Hindlimb muscle (tissue), 1 donor: ENCODE data around the gene FBLIM1. TPM values are rescaled to one million over a fixed set of nuclear protein-coding genes. Genes with fewer than 3 reads are reported as not detected.

Experiments used
- DNase-seq: peaks from one replicate; pipeline ENCODE4 v3.0.0-alpha.2; 2013
- polyA plus RNA-seq: library from polyadenylated mRNA; unstranded; fragments of 120-200 nt; gene quantifications from one replicate; pipeline ENCODE4 v1.2.1, GENCODE V29; 2013; ENCODE audit not compliant: insufficient read length

The FBLIM1 gene
- polyA plus RNA-seq, 1 donor = 30.5 TPM

DNA sequence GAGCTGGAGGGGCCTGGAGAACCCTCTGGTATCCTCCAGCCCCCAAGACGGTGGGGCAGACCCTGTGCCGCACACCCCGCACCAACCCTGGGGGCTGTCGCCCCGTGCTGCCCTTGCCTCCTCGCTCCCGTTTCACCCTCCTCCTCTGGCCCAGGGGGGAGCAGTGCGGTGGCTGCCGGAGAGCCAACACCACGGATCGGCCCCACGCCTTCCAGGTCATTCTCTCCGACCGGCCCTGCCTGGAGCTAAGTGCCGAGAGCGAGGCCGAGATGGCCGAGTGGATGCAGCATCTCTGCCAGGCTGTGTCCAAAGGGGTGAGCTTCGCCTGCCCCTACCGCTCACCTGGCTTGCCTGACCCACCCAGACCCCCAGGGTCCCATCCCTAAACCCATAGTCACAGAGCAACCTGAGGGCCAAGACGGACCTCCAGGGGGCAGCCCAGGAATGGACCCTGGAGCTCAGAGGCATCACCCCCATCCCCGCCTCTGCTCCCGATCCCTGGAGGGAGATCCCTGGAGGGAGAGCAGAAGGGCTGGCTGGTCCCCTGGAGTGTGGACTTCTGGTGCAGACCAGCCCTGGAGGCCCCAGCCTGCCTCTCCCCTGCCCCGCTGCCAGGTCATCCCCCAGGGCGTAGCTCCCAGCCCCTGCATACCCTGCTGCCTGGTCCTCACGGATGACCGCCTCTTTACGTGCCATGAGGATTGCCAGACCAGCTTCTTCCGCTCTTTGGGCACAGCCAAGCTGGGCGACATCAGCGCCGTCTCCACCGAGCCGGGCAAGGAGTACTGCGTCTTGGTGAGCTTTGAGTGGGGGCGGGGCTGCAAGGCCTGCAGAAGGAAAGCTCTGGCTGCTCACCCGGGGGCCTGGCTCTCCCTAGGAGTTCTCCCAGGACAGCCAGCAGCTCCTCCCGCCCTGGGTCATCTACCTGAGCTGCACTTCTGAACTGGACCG lies 26.6 kb upstream of the FBLIM1 start:
- no peak for DNase-seq

DNA sequence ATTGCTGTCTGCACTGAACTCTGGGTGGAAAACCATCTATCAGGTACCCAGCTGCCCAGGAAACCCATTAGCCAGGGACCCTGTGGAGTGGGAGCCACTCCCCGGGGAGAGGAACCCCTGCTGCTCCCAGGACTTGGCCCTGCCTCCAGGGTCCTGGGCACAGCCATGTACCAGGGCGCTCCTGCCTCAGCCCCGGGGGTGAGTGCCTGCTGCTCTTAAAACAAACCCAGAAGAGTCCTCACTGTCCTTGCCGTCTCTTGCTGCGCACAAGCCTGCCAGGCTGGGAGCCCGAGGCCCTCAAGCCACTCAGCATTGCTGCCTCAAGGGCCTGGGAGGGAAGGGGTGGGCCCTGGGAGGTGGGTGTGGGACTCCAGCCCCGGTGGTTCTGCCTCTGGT lies 25.9 kb upstream of the FBLIM1 start:
- DNase-seq = no peak

DNA sequence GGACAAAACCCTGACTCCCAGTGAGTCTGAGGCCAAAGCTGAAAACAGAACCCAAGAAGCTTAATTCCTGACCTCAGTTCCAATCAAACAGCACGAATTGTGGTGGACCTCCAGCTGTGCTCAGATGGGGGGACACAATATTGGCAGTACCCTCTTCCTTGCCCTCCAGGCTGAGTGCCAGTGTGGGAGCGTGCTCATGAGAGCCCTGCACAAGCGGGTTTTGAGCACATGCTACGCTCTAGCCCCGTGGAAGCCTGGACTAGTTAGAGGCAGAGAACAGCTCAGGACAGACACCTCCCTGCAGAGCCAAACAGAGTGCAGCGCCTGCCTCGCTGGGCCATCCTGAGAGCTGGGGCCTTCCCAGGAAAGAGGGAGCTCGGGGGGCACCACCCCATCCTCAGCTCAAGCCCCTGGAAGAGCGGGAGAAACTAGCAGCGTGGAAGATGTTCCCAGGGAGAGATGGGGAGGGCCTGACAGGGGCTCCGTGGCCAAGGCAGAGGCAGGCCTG lies 25.3 kb upstream of the FBLIM1 start:
- DNase-seq = no peak

DNA sequence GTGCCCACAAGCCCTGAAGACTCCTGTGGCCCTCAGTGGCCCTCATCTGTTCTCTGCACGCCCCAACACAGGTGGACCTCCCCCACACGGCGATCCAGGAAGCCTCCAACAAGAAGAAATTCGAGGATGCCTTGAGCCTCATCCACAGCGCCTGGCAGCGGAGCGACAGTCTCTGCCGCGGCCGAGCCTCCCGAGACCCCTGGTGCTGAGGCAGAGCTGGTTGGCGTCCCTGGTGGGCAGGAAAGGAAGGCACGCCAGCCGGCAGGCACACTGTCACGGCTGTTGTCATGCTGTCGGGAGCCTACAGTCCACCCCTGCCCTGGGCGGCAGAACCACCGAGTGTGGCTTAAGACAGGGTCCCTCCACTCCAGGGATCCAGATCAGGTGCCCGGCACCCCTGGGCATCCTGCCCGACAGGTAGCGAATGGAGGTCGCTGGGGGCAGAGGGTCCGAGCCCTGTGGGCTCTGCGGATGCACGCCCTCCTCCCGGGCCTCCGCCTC lies 24.8 kb upstream of the FBLIM1 start:
- DNase-seq = no peak

DNA sequence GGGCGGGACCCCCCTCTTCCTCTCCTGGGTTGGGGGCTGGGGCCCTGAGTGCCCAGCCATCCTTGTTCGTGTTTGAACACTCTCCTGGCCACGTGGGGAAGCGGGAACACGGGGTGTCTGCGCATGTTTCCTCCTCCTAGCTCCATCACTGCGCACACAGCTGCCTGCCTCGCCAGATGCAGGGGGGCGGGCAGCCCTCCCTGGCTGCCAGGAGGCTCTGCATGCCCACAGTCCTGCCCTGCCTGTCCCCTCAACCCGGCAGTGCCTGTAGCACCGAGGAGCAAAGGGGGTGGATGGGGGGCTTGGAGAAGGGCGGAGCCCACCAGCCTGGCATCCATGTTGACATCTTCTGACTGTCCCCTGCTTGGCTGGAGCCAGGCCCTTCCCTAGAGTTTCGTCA lies 24.3 kb upstream of the FBLIM1 start:
- DNase-seq = no peak

DNA sequence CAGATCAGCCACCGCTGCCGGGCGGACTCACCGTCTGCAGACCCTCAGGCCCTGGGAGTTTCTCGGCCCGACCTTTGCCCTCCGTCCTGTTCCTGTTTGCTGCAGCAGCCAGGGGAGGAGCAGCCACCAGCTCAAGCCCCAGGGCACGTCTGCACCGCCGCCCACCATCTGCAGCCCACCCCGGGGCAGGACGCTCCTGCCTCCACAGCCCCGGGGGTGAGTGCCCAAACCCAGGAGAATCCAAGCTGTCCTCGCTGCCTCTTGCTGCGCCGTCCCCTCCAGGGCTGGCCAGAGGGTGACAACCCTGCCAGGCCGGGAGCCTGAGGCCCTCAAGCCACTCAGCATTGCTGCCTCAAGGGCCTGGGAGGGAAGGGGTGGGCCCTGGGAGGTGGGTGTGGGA lies 23.7 kb upstream of the FBLIM1 start:
- no peak for DNase-seq

DNA sequence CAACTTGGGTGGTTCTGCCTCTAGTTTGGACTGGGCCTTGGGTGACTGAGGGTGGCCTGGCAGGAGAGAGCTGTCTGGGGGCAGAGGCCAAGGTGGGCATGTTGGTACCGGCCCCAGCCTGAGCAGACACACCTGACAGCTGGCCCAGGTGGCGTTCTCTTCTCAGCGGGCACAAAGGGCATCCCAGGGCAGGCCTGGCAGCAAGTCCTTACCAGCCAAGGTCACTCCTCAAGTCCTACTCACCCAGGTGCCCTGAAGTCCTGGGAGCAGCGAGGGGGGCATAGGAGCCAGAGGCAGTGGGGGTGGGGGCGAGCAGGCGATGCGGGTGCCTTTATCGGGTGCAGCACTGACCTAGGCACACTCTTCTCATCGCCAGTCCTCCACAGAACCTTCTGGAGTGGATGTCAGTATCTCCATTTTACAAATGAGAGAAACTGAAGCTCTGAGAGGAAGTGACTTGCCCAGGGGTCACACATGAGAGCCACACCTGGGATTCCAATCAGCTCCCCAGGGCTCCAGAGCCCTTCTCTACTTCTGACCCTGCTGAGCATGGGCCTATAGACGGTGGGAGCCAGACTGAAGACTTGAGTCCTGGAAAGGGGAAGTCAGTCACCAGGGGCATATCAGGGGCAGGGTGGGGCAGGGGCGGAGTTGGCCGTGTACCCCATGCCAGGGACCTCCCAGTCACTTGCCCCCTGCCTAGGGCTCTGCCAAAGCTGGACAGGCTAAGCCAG lies 23.1 kb upstream of the FBLIM1 start:
- no peak for DNase-seq

DNA sequence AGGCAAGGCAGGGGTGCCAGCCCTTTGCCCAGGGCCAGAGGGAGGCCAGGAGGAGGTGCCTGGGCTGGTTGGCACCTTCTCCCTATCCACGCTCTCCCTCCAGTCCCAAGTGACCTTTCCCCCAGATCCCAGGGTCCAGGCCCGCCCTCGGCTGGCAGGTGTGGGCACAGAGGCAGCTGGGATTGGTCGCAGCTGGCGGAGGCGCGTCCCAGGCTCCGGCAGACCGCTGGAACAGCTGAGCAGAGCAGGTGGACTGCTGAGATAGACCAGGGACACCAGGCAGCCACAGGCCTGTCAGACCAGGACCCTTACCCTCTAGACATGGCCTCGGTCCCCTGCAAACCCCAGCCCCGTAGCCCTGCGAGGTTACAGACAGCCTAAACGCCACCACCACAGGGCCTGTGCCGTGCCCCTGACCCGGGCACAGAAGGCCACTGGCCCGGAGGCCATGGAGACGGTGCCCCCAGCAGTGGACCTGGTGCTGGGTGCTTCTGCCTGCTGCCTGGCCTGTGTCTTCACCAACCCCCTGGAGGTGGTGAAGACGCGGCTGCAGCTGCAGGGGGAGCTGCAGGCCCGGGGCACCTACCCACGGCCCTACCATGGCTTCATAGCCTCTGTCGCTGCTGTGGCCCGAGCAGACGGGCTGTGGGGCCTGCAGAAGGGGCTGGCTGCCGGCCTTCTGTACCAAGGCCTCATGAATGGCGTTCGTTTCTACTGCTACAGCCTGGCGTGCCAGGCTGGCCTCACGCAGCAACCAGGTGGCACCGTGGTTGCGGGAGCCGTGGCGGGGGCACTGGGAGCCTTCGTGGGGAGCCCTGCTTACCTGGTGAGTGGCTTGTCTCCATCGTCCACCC lies 22.3 kb upstream of the FBLIM1 start, which contains the start of gene SLC25A34:
Gene SLC25A34, plus strand, starts transcription at position 221 of the 854 bp plus-strand sequence. Its CDS starts 228 bp downstream, at position 449.
- DNase-seq = no peak

DNA sequence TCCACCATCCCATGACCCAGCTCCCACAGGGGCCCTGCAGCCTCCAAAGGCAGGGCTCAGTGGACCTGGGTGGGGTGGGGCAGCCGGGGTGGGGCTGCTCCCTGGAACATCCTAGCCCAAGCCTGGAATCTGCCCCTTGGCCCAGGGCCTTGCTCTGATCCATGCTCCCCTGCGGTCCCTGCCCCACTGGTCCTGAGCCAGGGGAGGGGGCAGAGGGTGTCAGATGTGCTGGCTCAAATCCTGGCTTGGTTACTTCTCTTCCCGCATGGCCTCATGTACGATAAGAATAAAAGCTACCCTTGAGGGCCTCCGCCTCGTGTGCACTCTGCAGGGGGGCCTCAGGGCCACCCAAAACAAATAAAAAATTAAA lies 21.7 kb upstream of the FBLIM1 start:
- no peak for DNase-seq

DNA sequence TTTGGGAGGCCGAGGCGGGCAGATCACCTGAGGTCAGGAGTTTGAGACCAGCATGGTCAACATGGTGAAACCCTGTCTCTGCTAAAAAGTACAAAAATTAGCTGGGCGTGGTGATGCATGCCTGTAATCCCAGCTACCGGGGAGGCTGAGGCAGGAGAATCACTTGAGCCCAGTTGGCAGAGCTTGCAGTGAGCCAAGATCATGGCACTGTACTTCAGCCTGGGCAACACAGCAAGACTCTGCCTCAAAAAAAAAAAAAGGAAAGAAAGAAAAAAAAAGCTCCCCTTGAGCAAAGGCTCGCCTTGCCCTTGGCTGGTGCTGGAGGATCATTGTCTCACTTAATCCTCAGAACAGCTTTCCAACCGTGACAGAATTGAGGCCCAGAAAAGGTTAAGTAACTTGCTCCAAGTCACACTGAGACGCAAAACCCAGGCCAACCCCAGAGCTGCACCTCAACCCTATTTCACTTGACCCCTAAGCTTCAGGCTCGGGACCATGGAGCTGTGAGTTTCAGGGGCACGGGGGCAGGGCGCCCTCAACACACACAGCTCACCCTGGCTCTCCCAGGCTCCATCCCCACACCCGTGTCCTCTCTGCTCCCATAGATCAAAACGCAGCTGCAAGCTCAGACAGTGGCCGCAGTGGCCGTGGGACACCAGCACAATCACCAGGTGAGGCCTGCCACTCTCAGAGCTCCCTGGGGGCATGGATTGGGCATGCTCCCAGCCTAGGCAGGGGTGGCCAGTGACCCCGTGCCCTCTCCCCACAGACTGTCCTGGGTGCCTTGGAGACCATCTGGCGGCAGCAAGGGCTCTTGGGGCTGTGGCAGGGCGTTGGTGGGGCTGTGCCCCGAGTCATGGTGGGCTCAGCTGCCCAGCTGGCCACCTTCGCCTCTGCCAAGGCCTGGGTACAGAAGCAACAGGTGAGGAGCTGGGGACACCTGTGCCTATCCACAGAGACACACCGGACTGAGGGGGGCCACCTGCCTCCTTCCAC lies 21.0 kb upstream of the FBLIM1 start:
- no peak for DNase-seq

DNA sequence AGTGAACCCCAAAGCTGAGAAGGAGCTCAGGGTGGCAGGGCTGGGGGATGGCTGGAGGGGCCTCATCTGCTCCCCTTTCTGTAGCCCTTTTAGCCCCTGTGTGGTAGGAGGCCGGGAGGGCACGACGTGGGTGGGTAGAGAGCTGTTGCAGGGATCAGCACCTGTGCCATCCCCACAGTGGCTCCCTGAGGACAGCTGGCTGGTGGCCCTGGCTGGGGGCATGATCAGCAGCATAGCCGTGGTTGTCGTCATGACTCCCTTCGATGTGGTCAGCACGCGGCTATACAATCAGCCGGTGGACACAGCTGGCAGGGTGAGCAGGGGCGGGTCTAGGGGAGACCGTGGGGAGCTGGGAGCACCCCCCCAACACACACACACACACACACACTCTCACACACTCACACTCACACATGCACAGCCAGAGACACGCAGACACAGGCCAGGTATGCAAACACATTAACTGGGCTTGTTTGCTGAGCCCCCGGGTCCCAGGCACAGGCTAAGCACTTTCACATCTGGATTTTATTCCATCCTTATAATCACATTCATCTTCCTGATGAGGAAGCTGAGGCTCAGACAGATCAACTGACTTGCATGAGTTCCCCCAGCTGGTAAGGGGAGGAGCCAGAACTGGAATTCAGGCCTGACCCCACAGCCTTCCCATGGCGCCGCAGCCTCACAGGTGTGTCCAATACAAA lies 20.0 kb upstream of the FBLIM1 start:
- no peak for DNase-seq

DNA sequence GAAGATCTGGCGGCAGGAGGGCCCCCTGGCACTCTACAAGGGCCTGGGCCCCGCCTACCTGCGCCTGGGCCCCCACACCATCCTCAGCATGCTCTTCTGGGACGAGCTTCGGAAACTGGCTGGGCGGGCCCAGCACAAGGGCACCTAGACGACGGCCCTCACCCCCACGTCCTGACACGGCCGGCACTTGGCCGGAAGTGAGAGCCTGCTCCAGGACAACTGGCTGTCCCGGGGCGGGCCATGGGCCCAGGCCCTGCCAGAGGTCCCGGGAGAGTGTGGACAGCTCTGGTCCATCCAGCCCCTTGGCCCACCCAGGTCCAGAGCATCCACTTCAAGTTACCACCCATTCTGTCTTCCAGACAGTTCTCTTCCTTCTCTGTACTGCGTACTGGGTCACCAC lies 19.3 kb upstream of the FBLIM1 start:
- DNase-seq = no peak

DNA sequence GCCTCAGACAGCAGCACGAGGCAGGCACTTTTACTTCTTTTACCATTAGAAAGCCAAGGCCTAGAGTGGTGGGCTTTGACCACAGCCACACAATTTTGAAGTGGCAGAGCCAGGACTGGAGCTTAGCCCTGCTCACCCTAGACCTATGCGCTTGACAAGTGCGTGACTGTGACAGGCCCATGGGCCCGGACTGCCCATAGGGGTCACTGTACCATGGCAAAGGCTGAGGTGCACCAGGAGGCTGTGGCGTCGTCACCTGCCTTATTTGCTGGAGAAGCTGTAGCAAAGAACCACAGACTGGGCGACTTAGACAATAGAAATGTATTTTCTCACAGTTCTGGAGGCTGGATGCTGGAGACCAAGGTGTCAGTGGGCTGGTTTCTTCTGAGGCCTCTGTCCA lies 18.9 kb upstream of the FBLIM1 start:
- DNase-seq = no peak

DNA sequence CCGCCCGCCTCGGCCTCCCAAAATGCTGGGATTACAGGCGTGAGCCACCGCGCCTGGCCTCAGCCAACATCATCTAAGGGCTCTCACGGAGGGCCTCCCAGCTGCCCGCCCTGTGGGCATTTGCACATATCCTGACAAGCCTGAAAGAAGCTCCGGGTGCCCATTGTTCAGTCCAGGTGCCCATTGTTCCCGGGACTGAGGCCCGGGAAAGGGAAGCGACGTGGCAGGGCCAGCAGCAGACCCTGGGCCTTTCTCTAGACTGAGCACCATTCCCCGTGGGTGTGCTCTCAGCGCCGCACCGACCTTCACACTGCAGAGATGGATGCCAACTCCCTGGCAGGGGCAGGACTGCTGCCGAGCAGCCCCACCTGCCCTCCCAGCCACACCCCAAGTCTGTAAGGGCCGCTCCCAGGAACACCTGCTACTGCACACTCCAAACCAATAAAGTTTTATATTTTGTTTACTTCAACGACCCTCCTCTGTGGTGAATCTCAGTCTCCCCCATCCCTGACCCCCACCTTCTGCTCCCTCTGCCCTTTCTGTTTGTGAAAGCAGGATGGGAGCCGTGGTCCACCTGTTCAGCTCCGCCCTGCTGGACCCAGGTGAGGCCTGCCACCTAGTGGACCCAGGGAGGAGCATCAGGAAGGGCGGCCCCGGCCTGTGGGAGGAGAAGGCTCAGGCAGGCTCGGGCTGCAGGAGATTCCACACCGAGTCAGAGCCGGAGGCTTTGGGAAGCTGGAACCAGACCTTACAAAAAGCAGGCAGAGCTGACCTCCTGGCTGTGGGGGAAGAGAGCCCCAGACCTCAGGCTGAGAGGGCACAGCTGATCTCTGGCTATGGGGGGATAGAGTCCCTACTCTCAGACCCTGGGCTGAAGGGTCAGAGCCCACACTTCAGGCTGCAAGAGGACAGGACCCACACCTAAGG lies 17.4 kb upstream of the FBLIM1 start:
- no peak for DNase-seq

DNA sequence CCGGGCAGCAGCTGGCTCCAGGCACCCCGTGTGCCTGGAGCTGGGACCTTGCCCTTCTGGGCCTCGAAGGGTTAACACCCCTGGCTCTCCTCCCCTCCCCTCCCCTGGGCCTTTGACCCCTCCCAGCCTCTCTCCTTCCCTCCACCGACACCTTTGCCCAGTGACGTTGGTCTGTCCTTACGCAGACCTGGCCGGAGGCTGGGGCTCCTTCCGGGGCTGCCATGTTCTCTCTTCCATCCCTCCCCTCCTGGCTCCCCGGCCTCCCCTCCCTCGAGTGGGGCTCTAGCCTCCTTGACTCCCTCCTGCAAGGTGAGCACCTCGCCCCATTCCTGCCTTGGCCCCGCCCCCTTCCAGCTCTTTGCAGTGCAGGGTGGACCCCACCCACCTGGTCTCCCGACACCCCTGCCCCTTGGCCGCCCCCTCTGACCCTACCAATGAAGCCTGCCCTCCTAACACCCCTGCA lies 16.2 kb upstream of the FBLIM1 start, which contains the start of gene TMEM82:
Gene TMEM82, plus strand, starts transcription at position 161 of the 463 bp plus-strand sequence. Its CDS starts 61 bp downstream, at position 222.
- no peak for DNase-seq

DNA sequence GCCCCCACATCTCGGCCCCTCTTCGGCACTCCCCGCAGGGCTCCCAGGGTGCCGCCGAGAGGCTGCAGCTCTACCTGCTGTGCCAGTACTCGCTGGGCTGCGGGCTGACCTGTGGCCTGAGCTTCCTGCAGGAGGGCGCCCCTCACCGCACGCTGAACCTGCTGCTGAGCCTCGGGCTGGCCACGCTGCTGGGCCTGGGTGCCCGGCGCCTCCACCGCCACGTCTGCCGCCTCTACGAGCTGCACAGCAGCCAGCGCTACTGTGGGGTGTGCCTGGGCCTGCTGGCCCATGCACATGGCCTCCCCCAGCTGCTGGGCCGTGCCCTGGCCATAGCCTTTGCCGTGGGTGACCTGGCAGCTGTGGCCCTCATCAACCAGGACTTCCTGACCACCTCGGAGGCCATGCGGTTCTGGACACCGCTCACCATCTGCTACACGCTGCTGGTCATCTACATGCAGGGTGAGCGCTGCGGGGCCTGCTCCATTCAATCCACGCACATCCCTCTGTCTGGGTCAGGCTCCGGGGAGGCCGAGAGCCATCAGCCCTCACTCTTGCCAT lies 14.4 kb upstream of the FBLIM1 start:
- no peak for DNase-seq

DNA sequence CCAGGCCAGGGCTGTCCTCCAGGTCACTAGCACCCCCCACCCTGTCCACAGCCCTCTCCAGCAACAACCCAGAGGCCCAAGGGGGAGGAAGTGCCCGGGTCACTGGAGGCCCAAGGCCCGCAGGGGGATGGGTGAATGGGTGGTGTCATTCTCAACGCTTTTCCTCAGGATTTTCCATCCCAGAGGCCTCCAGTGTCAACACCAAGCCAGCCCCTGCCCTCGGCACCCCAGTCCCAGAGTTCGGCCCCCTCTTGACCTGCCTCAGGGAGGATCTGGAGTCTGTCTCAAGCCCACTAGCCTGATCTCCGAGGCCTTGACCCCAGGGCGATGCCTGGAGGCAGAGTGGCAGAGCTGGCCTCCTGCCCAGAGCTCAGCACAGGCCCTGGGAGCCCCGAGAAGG lies 11.2 kb upstream of the FBLIM1 start:
- DNase-seq = no peak

DNA sequence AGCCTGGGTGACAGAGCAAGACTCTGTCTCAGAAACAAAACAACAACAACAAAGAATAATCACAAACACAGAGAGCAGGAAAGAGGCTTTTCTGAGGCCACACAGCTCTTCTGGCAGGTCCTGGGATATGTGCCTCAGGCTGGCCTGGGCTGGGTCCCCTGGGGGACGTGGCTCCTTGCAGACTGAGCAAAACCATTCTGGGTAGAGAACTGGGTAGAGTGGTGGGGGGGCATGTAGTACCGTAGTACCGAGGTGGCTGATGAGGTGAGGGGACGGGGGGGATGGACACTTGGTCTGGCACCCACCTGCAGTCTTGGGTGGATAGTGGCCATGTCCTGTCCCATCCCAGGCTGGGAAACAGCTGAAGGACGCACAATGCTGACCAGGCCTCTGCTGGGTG lies 10.3 kb upstream of the FBLIM1 start:
- DNase-seq = no peak
